ENCODE results near the gene FLT3LG.
"Not testable (repeated sequence)": the region's sequence is repeated elsewhere in the genome, so short reads cannot be mapped to it uniquely, and the experiment has no call there.

Gene FLT3LG

DNA sequence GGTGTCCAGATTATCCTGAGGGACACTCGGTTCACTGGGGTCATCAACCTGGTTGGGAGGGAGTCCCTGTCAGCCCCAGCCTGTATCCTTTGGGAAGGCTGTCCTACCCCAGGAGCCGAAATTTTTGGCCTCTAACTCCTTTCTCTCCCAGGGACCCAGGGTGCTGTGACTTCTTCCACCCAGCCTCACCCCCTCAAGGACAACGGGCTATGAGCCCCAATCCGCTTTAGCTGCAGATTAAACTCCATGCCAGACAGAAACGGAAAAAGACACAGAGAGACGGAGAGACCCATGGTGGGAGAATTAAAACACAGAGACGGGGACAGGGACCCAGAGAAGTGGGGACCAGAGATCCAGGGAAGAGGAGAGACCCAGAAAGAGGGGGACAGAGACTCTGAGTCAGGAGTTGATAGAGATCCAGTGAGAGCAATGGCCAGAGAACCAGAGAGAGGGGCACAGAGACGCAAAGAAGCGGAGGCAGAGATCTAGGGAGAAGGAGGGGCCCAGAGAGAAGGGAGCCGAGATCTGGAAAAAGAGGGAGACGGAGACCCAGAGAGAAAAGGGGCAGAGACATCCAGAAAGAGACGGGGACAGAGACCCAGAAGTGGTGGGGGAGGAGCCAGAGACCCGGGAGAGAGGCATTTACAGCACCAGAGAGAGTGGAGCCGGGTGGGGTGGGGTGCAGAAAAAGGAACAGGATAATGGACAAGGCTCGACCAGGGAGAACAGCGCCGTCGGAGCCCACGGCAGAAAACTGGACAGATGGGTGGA is 33.4 kb upstream of the FLT3LG start:
- no peak for DNase-seq (ENCODE audit: low spot score)

DNA sequence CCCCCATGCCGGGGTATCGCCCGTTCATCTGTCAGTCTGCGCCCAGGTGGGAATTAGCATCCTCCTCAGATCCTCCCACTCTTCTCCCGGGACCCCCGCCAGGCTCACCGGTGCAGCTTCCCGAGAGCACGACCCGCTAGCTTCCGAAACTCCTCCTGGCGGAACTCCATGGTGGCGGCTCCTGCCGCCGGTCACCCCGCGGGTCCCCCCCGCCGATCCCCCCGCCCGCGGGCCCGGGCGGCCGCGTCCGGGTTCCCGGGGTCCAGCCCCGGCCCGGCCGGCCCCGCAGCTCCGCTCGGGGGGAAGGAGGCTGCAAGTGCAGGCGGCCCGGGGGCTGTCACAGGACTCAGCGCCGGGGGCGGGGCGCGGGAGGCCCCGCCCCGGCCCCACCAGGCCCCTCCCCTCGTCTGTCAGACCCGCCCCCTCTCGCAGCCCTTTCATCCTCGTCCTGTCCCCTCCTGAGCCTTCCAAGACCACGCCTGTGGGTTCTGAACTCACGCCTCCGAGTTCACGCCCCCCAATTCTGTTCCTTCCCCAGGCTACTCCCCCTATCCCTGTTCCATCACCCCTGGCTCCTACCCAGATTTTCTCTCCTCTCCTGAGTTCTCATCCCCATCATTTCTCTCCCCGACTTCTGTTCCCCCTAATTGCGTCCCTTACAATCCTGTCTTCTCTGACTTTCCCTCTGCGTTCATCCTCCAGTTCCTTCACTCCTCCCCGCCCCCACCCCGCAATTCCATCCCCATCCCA is 32.6 kb upstream of the FLT3LG start, which contains the start of gene SLC17A7:
SLC17A7 (minus strand) TSS at position 318 of the 750 bp plus-strand sequence; CDS start at position 170, 148 bp downstream.
- peak; percentile 72 for DNase-seq (ENCODE audit: low spot score)

DNA sequence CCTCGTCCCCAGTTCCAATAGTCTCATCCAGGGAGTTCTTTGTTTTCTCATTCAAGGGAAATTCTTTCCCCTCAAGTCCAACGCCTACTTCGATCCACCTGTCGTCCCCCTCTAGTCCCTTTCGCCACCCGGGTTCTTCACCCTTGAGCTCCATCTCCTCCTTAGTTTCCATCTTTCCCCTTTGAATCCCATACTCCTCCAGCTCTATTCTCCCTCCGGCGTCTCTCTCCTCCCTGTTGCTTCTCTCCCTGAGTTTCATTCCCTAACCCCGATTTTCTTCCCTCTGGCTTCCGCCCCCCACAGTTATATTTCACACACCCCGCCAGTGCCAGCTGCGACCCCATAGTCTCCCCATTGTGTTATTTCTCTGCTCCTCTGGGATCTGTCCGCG is 32.1 kb upstream of the FLT3LG start:
- no peak for DNase-seq (ENCODE audit: low spot score)

DNA sequence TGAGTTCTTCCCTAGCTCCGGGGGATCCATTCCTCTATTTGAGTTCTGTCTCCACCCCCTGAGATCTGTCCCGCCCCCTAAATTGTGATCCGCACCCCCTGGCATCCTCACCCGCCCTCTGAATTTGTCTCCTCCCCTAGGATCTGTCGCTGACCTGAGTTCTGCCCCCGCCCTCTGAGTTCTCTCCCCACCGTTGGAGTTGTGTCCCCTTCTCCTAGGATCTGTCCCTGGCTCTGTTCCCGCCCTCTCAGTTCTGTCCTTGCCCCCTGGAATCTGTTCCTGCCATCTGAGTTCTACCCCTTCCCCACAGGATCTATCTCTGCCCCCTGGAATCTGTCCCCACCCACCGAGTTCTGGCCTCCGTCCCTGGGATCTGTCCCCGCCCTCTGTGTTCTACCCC is 31.7 kb upstream of the FLT3LG start:
- DNase-seq (ENCODE audit: low spot score) = peak; percentile 65

DNA sequence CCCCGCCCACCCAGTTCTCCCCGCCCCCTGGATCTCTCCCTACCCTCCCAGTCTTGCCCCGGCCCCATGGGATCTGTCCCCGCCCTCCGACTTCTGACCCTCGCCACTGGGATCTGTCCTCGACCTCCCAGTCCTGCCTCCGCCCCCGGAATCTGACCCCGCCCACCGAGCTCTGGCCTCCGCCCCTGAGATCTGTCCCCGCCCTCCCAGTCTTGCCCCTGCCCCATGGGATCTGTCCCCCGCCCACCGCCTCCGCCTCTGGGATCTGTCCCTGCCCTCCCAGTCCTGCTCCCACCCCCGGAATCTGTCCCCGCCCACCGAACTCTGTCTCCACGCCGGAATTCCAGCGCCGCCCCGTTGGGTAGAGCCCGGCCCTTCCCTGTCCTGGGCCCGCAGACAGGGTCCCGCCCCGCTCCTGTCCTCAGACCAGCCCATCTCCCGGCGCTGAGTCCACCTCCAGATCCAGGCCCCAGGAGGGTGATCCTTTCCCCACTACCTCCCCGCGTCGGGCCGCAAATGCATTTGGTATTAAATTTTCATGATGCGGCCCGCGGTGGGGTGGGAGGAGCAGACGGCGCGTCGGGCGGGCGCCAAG is 31.1 kb upstream of the FLT3LG start:
- DNase-seq (ENCODE audit: low spot score) = peak; percentile 93

DNA sequence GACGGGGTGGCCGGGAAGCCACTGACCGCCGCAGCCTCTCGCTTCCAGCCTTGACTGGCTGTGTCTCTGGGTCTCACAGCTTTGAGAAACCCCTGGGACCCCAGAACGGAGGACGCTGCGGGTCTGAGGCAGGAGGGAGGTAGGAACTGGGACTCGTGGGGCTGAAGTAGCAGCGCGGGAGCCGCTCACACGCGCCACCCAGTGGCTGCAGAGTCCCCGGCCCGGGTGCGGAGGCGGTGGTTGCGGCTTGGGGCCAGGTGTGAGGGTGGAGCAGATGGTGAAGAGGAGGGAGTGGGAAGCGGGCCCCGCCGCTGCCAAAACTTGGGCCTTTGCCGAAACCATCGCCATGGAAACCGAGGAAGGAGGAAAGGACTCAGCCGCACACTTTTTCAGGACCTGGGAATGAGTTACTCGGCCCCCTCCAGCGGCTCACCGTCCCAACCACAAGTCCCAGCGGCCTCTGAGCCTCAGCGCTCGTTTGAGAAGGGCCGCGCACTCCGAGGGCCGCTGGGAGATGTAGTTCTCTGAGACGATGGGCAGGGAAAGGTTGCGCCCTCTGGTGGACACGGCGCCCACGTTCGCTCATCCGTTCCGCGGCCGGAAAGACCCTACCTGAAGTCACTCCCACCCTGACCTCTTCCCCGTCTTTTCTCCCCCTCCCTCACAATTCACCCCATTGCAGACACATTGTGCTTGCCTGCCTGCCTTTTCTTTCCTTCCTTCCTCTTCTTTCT is 30.5 kb upstream of the FLT3LG start:
- DNase-seq (ENCODE audit: low spot score) = peak; percentile 98

DNA sequence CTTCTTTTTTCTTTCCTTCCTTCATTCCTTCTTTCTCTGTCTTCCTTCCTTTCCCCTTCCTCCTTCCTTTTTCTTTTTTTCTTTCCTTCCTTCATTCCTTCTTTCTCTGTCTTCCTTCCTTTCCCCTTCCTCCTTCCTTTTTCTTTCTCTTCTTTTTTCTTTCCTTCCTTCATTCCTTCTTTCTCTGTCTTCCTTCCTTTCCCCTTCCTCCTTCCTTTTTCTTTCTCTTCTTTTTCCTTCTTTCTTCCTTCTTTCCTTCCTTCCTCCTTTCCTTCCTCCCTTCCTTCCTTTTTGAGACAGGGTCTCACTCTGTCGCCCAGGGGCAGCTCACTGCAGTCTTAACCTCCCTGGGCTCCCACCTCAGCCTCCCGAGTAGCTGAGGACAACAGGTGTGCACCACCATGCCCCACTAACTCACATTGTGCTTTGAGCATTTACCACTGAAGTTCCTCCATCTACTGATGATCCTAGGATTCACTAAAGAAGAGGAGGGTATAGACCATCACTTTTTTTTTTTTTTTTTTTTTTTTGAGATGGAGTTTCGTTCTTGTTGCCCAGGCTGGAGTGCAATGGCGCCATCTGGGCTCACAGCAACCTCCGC is 29.8 kb upstream of the FLT3LG start:
- not testable (repeated sequence) for DNase-seq (ENCODE audit: low spot score)

DNA sequence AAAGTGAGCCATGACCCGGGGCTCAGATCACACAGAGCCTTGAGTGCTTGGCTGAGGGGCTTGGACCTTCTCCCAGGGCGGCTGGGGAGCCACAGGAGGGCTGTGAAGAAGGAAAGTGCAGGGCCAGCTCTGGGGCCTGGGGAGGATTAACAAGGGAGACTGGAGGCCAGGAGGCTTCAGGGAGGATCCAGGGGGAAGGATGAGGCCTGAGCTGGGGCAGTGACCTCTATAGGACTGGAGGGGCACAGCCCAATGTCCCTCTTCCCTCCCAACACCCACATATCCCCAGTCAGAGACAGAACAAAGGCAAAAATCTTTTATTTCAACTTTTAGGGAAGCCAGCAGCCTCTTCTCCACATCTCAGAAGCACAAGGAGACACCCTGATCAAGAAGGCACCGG is 28.0 kb upstream of the FLT3LG start:
- DNase-seq (ENCODE audit: low spot score) = no peak

DNA sequence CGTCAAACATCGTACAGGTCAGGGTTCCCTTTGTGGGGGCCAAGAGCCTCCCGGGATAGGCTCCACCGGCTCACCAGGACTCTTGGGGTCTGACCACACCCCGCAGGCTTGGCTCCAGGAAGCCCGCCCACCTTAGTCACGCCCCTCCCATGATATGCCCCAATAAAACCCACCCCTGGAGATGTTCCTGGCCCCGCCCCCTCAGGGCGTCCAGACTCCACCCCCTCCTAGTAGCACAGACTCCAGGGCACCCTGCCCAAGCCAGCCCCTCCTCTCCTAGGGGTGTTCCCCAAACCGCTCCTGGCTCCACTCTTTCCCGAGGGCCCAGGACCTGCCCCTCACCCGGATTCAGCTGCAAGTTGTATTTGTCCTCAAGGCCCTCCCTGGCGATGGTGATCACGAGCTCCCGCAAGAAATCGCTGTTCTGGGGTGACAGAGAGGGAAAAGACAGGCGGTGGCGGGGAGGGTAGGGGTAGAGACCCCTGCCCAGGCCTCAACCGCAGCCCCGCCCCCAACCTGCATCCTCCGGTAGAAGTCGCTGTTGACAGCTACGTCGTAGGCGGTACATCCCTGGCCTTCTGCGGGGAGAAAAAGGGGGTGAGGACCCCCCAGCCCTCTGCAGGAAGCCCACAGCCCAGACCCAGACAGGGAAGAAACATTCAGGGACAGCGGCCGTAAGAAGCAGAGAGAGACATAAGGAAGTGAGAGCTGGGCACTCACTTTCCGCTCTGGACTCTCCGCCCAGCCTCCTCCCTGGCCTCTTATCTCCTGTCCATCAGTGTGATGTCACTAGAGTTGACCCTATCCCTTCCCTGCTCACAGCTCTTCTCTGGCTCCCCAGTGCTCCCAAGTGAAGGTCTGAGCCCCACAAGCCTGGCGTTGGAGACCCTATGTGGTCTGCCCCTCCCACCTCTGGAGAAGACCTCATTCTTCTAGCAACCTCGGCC is 26.3 kb upstream of the FLT3LG start:
- peak; percentile 52 for DNase-seq (ENCODE audit: low spot score)

DNA sequence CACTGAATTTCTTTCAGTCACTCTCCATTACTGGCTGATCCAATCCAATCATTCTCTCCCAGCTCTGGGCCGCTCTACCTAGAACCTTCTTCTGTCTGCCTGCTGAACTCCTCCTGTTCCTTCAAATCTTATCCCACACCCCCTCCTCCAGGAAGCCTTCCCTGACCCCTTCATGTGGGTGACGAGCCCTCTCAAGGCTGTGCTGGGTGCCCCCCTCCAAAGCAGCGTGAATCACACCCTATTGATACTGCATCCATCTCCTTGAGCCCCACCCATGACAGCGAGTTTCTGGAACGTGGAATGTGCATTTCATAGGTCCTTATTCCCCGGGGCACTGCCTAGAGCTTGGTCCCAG is 25.6 kb upstream of the FLT3LG start:
- no peak for DNase-seq (ENCODE audit: low spot score)

DNA sequence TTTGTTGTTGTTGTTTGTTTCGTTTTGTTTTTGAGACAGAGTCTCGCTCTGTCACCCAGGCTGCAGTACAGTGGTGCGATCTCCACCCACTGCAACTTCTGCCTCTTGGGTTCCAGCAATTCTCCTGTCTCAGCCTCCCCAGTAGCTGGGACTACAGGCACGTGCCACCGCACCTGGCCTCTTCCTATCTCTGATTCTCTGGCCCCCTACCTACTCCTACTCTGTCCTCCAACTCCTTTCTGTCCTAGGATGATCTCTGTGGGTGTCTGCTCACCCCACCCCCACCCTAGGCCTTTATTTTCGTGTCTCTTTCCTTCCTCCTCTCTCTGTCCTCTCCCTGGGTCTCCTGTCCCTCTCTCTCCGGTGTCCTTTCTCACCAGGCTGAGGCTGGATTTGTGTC is 23.6 kb upstream of the FLT3LG start:
- no peak for DNase-seq (ENCODE audit: low spot score)

DNA sequence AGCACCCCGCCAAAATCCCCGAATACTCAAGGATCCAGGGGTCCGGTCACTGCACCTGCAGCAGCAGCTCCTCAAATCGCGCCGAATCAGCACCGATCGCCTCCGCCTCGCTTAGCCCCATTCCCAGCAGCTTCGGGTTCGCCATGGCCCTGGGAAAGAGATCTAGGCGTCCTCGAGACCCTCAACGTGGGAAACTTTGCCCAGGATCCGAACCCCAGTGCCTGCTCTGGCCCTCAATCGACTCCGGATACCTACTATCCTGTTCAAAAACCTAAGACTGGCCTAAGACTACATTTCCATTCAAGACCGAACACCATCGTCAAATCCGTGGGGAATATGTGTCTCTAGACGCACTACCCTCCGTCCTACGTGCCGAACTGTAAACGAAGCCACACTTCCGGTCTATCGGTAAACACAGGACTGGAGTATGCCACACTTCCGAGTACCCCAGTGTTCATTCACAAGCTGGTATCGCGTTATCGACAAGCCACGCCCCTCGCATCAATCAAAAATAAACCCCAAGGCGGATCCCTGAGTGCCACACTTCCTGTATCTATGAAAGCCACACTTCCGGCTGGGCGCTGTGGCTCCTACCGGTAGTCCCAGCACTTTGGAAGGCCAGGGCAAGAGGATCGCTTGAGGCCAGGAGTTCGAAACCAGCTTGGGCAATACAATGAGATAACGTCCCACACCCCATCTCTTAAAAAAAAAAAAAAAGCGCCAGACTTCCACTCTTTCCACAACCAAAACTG is 22.4 kb upstream of the FLT3LG start, which contains the start of gene PIH1D1:
PIH1D1 (minus strand) TSS at position 385 of the 752 bp plus-strand sequence; CDS start at position 145, 240 bp downstream.
- peak; percentile 100 for DNase-seq (ENCODE audit: low spot score)

DNA sequence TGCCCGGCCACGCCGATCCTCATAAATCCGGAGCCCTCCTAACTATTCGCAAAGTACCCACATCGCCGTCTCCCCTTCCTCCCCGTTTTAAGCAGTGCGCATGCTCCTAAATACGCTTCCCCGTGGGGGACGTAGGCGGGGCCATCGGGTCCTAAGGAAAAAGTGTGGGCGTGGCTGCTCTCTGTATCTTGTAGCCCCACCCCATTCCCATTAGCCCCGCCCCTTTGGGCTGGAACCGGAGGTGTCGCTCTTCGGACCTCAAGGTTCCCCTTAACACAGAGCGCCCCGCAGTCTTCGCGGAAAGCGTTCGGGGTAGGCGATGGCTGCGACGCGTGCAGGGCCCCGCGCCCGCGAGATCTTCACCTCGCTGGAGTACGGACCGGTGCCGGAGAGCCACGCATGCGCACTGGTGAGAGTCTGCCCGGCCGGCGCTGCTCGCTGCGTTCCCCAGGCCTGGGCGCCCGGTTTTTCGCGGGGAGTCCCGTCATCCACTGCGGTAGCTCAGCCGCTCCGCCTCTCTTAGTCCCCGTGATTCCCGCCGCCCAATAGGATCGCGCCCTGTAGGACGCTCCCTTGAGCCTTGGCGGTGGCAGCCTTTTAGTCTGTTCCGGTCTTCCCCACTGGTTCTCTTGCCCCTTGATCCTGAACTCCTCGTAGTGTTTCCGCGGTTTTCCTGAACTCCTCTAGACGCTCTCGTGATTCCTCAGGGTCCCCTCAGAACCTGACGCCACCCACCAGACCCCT is 20.8 kb upstream of the FLT3LG start, which contains the start of gene ALDH16A1:
ALDH16A1 (plus strand) TSS at position 213 of the 744 bp plus-strand sequence; CDS start at position 320, 107 bp downstream.
- DNase-seq (ENCODE audit: low spot score) = peak; percentile 99

DNA sequence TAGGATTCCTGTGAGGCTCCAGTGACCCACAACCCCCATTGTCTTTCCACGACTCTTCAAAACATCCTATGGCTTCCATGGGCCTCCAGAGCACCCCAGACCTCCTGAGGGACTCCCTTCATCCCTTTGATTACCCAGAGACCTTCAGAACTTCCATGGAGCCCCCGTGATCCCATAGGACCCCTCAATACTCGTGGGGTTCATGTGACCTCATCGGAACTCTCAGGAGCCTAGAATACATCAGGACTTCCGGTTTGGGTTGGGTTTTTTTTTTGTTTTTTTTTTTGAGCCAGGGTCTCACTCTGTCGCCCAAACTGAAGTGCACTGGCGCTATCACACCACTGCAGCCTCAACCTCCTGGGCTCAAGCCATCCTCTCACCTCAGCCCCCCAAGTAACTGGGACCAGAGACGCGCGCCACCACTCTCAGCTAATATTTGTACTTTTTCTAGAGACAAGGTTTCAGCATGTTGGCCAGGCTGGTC is 20.2 kb upstream of the FLT3LG start:
- no peak for DNase-seq (ENCODE audit: low spot score)

DNA sequence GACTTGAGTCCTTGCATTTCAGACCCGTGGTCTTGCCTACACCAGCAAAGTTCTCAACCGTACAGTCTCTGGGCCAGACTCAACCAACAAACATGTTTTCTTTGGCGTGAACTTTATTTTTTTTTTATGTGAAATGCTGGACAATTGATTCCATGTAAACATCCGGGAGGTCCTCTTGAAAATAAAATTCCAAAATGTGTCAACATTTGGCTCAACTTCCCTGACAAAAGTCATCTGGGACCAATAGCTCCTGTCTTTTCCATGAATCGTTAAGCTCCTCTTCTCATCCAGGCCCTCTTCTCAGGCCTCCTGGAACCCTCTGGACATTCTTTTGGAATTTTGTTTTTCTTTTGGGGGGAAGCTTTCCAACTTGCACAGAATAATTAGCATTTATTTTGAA is 18.2 kb upstream of the FLT3LG start:
- no peak for DNase-seq (ENCODE audit: low spot score)

DNA sequence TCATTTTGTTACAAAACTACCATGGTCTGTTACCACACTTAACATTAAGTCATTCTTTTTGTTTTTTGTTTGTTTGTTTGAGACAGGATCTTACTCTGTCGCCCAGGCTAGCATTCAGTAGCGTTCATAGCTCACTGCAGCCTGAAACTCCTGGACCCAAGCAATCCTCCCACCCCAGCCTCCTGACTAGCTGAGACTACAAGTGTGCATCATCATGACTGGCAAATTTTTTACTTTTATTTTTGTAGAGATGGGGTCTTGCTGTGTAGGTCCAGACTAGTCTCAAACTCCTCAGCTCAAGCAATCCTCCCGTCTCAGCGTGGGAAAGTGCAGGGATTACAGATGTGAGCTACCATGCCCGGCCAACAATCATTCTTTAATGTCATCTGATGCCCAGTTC is 17.7 kb upstream of the FLT3LG start:
- DNase-seq (ENCODE audit: low spot score) = no peak

DNA sequence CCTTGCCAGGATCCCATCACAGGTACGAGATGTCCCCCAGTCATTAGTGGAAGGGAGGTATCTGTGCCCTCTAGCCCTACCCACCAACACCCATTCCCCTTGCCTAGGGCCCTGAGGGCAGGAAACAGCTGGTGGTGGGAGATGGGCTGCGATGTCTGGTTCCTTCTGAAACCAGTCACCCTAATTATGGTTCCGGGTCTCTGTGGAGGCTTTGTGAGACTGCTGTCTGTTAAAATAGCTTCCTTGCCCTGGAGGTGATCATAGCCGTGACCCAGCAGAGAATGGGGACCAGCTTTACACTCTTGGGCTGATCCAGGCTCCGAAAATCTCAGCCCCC is 15.5 kb upstream of the FLT3LG start:
- no peak for DNase-seq (ENCODE audit: low spot score)

DNA sequence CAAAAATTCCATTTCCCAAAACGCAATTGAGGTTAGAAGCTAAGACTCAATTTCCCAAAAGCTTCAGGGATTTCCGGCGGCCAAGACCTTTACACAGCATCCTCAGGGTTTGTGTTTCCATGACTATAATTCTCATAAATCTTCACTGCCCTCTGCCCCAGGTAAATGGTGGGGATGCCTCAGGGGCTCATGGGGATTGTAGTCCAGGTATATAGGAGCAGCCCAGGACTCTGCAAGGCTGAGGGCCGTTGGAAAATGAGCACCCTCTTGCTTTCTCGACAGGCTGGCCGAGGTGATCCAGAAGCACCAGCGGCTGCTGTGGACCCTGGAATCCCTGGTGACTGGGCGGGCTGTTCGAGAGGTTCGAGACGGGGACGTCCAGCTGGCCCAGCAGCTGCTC is 14.6 kb upstream of the FLT3LG start:
- DNase-seq (ENCODE audit: low spot score) = no peak

DNA sequence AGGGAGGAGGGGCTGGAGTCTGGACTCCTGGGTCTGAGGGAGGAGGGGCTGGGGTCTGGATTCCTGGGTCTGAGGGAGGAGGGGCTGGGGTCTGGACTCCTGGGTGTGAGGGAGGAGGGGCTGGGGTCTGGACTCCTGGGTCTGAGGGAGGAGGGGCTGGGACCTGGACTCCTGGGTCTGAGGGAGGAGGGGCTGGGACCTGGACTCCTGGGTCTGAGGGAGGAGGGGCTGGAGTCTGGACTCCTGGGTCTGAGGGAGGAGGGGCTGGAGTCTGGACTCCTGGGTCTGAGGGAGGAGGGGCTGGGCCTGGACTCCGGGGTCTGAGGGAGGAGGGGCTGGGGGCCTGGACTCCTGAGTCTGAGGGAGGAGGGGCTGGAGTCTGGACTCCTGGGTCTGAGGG is 12.9 kb upstream of the FLT3LG start:
- DNase-seq (ENCODE audit: low spot score) = not testable (repeated sequence)
